WTC11 (cell line): ENCODE data around the gene ACTR3C.
"Not testable (repeated sequence)": the region's sequence is repeated elsewhere in the genome, so short reads cannot be mapped to it uniquely, and the experiment has no call there.

Experiments
- ATF6 ChIP-seq: sonication (generic); formaldehyde crosslinking; IDR thresholded peaks from 2 replicates; pipeline ENCODE4 v1.8.1; 2023; ENCODE audit warnings: mild to moderate bottlenecking, missing genetic modification reagents
- CREB1 ChIP-seq: sonication (generic); formaldehyde crosslinking; IDR thresholded peaks from 2 replicates; pipeline ENCODE4 v1.8.0; 2023; ENCODE audit warnings: mild to moderate bottlenecking, missing genetic modification reagents
- CTCF ChIP-seq: fragments of 200-600 bp; IDR thresholded peaks from 2 replicates; pipeline ENCODE4 v1.8.0; 2022; ENCODE audit warnings: antibody characterized with exemption
- ESRRA ChIP-seq: sonication (generic); formaldehyde crosslinking; IDR thresholded peaks from 2 replicates; pipeline ENCODE4 v1.8.1; 2022; ENCODE audit warnings: mild to moderate bottlenecking, missing genetic modification reagents, borderline replicate concordance
- USF2 ChIP-seq: sonication (generic); formaldehyde crosslinking; IDR thresholded peaks from 2 replicates; pipeline ENCODE4 v1.8.1; 2023; ENCODE audit warnings: mild to moderate bottlenecking, missing genetic modification reagents, moderate library complexity

- TF ChIP-seq CTCF; USF2 (CRISPR knock-in tag); ATF6 (CRISPR knock-in tag); ESRRA (CRISPR knock-in tag); CREB1 (CRISPR knock-in tag): not testable (repeated sequence)
These were observed 34.5 kb downstream of the ACTR3C start for GRCh38 chr7:150288816-150289215.
